OCI-LY3 (cell line): ENCODE measurements around the gene HELQ.

Experiments used
- H2AFZ ChIP-seq: fragments of 200-600, 300-600 bp; shearing (Covaris generic); 2 replicates; pipeline ENCODE4 v1.6.0; 2014; ENCODE audit warnings: antibody characterized with exemption, low read depth, low read length
- H3K27ac ChIP-seq: fragments of 200-600, 300-600 bp; sonication (generic); 2 replicates; pipeline ENCODE4 v1.5.1; 2014; ENCODE audit warnings: mild to moderate bottlenecking, low read length, moderate library complexity, mixed read lengths
- H3K27me3 ChIP-seq: fragments of 200-600, 300-600 bp; sonication (generic); 2 replicates; pipeline ENCODE4 v1.6.1; 2014; ENCODE audit warnings: low read depth, low read length, mixed read lengths
- H3K36me3 ChIP-seq: fragments of 200-600, 300-600 bp; sonication (generic); replicated peaks from 2 replicates; pipeline ENCODE3; 2014; ENCODE audit warnings: low read depth, low read length, mixed read lengths
- H3K4me1 ChIP-seq: fragments of 300-600, 200-600 bp; sonication (generic); 2 replicates; pipeline ENCODE4 v1.6.1; 2014; ENCODE audit warnings: low read length, mixed read lengths
- H3K4me2 ChIP-seq: fragments of 200-600, 300-600 bp; sonication (generic); 2 replicates; pipeline ENCODE4 v1.6.1; 2014; ENCODE audit warnings: low read length, mixed read lengths
- H3K4me3 ChIP-seq: fragments of 300-600, 200-600 bp; sonication (generic); 2 replicates; pipeline ENCODE4 v1.5.1; 2014; ENCODE audit warnings: antibody characterized with exemption, mild to moderate bottlenecking, low read length, moderate library complexity
- H3K79me2 ChIP-seq: fragments of 300-600, 200-600 bp; shearing (Covaris generic); 2 replicates; pipeline ENCODE4 v1.6.1; 2014; ENCODE audit warnings: mild to moderate bottlenecking, low read length, mixed read lengths
- H3K9ac ChIP-seq: fragments of 300-600, 200-600 bp; shearing (Covaris generic); 2 replicates; pipeline ENCODE4 v1.6.0; 2014; ENCODE audit warnings: mild to moderate bottlenecking, low read length, moderate library complexity
- H3K9me3 ChIP-seq: fragments of 200-600, 300-600 bp; shearing (Covaris generic); 2 replicates; pipeline ENCODE4 v1.6.1; 2014; ENCODE audit warnings: low read length, mixed read lengths; ENCODE audit not compliant: insufficient read depth
- H4K20me1 ChIP-seq: fragments of 200-600, 300-600 bp; sonication (generic); 2 replicates; pipeline ENCODE4 v1.6.1; 2016; ENCODE audit warnings: low read length, mixed read lengths; ENCODE audit not compliant: insufficient read depth
- CTCF ChIP-seq: fragments of 200-600, 300-600 bp; sonication (generic); IDR thresholded peaks from 2 replicates; pipeline ENCODE4 v1.5.1; 2014; ENCODE audit warnings: antibody characterized with exemption, low read length, low read depth
- EZH2phosphoT487 ChIP-seq: fragments of 200-600 bp; shearing (Covaris generic); IDR thresholded peaks from 2 replicates; pipeline ENCODE4 v1.6.1; 2018; ENCODE audit warnings: antibody characterized with exemption, mixed run types, low read depth

HELQ gene

GRCh38 chr4:83388313-83388676, 67.3 kb downstream of the HELQ start:
- no peaks in the 10 kb centered on the region for H3K27me3 ChIP-seq
- no peak overlapping the region for H3K9ac ChIP-seq
- H2AFZ ChIP-seq = peak overlapping the region; percentile 48; the same call in 1 of the 2 replicates
- no peaks in the 10 kb centered on the region for H3K9me3 ChIP-seq
- H3K4me1 ChIP-seq = no peaks in the 10 kb centered on the region
- no peak for TF ChIP-seq CTCF
- no peak for TF ChIP-seq EZH2phosphoT487
- H3K36me3 ChIP-seq = no peaks in the 10 kb centered on the region
- H3K27ac ChIP-seq = no peak overlapping the region
- H3K4me2 ChIP-seq = no peak overlapping the region
- H4K20me1 ChIP-seq = no peaks in the 10 kb centered on the region
- no peaks in the 10 kb centered on the region for H3K79me2 ChIP-seq
- no peak overlapping the region for H3K4me3 ChIP-seq

- no peaks in the 10 kb centered on the region for H3K4me1 ChIP-seq
- H3K4me2 ChIP-seq = no peak overlapping the region
- H3K36me3 ChIP-seq = no peaks in the 10 kb centered on the region
- no peak overlapping the region for H3K9ac ChIP-seq
- no peak overlapping the region for H3K27ac ChIP-seq
- no peaks in the 10 kb centered on the region for H3K9me3 ChIP-seq
- peak overlapping the region; percentile 48; the same call in 1 of the 2 replicates for H2AFZ ChIP-seq
- H3K79me2 ChIP-seq = no peaks in the 10 kb centered on the region
- H3K4me3 ChIP-seq = no peak overlapping the region
- TF ChIP-seq EZH2phosphoT487 (no peak), CTCF (no peak)
- H4K20me1 ChIP-seq = no peaks in the 10 kb centered on the region
- H3K27me3 ChIP-seq = no peaks in the 10 kb centered on the region
These were observed 67.9 kb downstream of the HELQ start for GRCh38 chr4:83387476-83388312.

- H3K4me3 ChIP-seq = no peak overlapping the region
- H4K20me1 ChIP-seq = no peaks in the 10 kb centered on the region
- no peaks in the 10 kb centered on the region for H3K79me2 ChIP-seq
- H3K9me3 ChIP-seq = no peaks in the 10 kb centered on the region
- H2AFZ ChIP-seq = no peak overlapping the region
- H3K4me1 ChIP-seq = no peaks in the 10 kb centered on the region
- TF ChIP-seq EZH2phosphoT487 (no peak), CTCF (no peak)
- no peak overlapping the region for H3K4me2 ChIP-seq
- no peak overlapping the region for H3K9ac ChIP-seq
- no peaks in the 10 kb centered on the region for H3K36me3 ChIP-seq
- H3K27me3 ChIP-seq = no peaks in the 10 kb centered on the region
- H3K27ac ChIP-seq = no peak overlapping the region
These were observed 68.6 kb downstream of the HELQ start for GRCh38 chr4:83387012-83387411.

GRCh38 chr4:83382850-83383249, 72.8 kb downstream of the HELQ start:
- no peaks in the 10 kb centered on the region for H3K4me1 ChIP-seq
- H3K27me3 ChIP-seq = no peaks in the 10 kb centered on the region
- no peak overlapping the region for H3K9ac ChIP-seq
- TF ChIP-seq CTCF = no peak
- no peak for TF ChIP-seq EZH2phosphoT487
- H3K79me2 ChIP-seq = no peaks in the 10 kb centered on the region
- H2AFZ ChIP-seq = no peak overlapping the region
- H3K36me3 ChIP-seq = peaks cover 8% of the 10 kb centered on the region
- H4K20me1 ChIP-seq = no peaks in the 10 kb centered on the region
- no peak overlapping the region for H3K27ac ChIP-seq
- H3K9me3 ChIP-seq = peaks cover 8% of the 10 kb centered on the region; the same call in 1 of the 2 replicates
- no peak overlapping the region for H3K4me2 ChIP-seq
- no peak overlapping the region for H3K4me3 ChIP-seq
